SK-N-SH treated with all-trans-retinoic acid at 6 μM for 48 hours (cell line): Measurements from ENCODE around the gene TNS3.
A peak's percentile ranks its signal among the peaks of the same experiment; 100 is the strongest.

Experiments
- ATAC-seq: fragments of 200-7000 bp; cut with Tn5 transposase; 3 replicates; pipeline ENCODE4 v1.9.1; 2020; ENCODE audit warnings: mild to moderate bottlenecking, moderate library complexity
- ARNTL ChIP-seq: fragments of 450-650 bp; formaldehyde crosslinking; IDR thresholded peaks from 2 replicates; pipeline ENCODE4 v1.5.0; 2020; ENCODE audit warnings: low read depth, mild to moderate bottlenecking, moderate library complexity, borderline replicate concordance
- CSDC2 ChIP-seq: fragments of 250-450 bp; sonication (Bioruptor Pico); IDR thresholded peaks from 2 replicates; pipeline ENCODE4 v1.5.0; 2020; ENCODE audit warnings: mild to moderate bottlenecking, moderate library complexity
- ESRRG ChIP-seq: fragments of 250-450 bp; sonication (Bioruptor Pico); IDR thresholded peaks from 2 replicates; pipeline ENCODE4 v1.6.1; 2021; ENCODE audit warnings: mild to moderate bottlenecking
- GLIS3 ChIP-seq: fragments of 250-450 bp; sonication (Bioruptor Pico); IDR thresholded peaks from 2 replicates; pipeline ENCODE4 v1.5.0; 2020; ENCODE audit warnings: mild to moderate bottlenecking, moderate library complexity
- OSR1 ChIP-seq: fragments of 250-450 bp; sonication (Bioruptor Pico); IDR thresholded peaks from 2 replicates; pipeline ENCODE4 v1.8.0; 2022; ENCODE audit warnings: moderate library complexity, mild to moderate bottlenecking, inconsistent platforms
- PPARA ChIP-seq: fragments of 250-450 bp; sonication (Bioruptor Pico); IDR thresholded peaks from 2 replicates; pipeline ENCODE4 v1.5.0; 2020; ENCODE audit warnings: mild to moderate bottlenecking, borderline replicate concordance
- RARB ChIP-seq: fragments of 250-450 bp; sonication (Bioruptor Pico); IDR thresholded peaks from 2 replicates; pipeline ENCODE4 v1.8.0; 2021; ENCODE audit warnings: mild to moderate bottlenecking, moderate library complexity
- SNAI2 ChIP-seq: fragments of 250-450 bp; sonication (Bioruptor Pico); IDR thresholded peaks from 2 replicates; pipeline ENCODE4 v1.5.0; 2020; ENCODE audit warnings: mild to moderate bottlenecking, moderate library complexity
- TCF4 ChIP-seq: fragments of 250-450 bp; sonication (Bioruptor Pico); IDR thresholded peaks from 2 replicates; pipeline ENCODE4 v1.8.0; 2021; ENCODE audit warnings: mild to moderate bottlenecking, moderate library complexity, borderline replicate concordance
- TOX ChIP-seq: fragments of 250-450 bp; sonication (Bioruptor Pico); IDR thresholded peaks from 2 replicates; pipeline ENCODE4 v1.8.0; 2021; ENCODE audit warnings: mild to moderate bottlenecking, moderate library complexity, borderline replicate concordance
- ZC3H10 ChIP-seq: fragments of 250-450 bp; sonication (Bioruptor Pico); IDR thresholded peaks from 2 replicates; pipeline ENCODE4 v1.5.1; 2021; ENCODE audit warnings: mild to moderate bottlenecking, moderate library complexity
- ZFP30 ChIP-seq: fragments of 450-650 bp; formaldehyde crosslinking; IDR thresholded peaks from 2 replicates; pipeline ENCODE4 v1.5.0; 2022; ENCODE audit warnings: mild to moderate bottlenecking, moderate library complexity
- ZNF565 ChIP-seq: fragments of 450-650 bp; formaldehyde crosslinking; conservative IDR thresholded peaks from 2 replicates; pipeline ENCODE4 v1.5.0; 2020; ENCODE audit warnings: low read depth, mild to moderate bottlenecking, moderate library complexity
- ZNF70 ChIP-seq: fragments of 450-650 bp; formaldehyde crosslinking; IDR thresholded peaks from 2 replicates; pipeline ENCODE4 v1.5.0; 2020; ENCODE audit warnings: mild to moderate bottlenecking, moderate library complexity
- ZNF8 ChIP-seq: fragments of 450-650 bp; formaldehyde crosslinking; IDR thresholded peaks from 2 replicates; pipeline ENCODE4 v1.5.0; 2020; ENCODE audit warnings: mild to moderate bottlenecking, moderate library complexity
- TF ChIP-seq, protein P1 (sequence below): fragments of 250-450 bp; sonication (Bioruptor Pico); IDR thresholded peaks from 2 replicates; pipeline ENCODE4 v1.5.0; 2020; ENCODE audit warnings: mild to moderate bottlenecking, moderate library complexity
- TF ChIP-seq, protein P2 (sequence below): fragments of 250-450 bp; sonication (Bioruptor Pico); IDR thresholded peaks from 2 replicates; pipeline ENCODE4 v1.5.1; 2021; ENCODE audit warnings: mild to moderate bottlenecking, moderate library complexity
- TF ChIP-seq, protein P3 (sequence below): fragments of 250-450 bp; sonication (Bioruptor Pico); IDR thresholded peaks from 2 replicates; pipeline ENCODE4 v1.8.0; 2020; ENCODE audit warnings: mild to moderate bottlenecking, moderate library complexity, borderline replicate concordance
- TF ChIP-seq, protein P4 (sequence below): fragments of 250-450 bp; sonication (Bioruptor Pico); IDR thresholded peaks from 2 replicates; pipeline ENCODE4 v1.5.1; 2020; ENCODE audit warnings: low read depth, mild to moderate bottlenecking, moderate library complexity

Gene TNS3

DNA sequence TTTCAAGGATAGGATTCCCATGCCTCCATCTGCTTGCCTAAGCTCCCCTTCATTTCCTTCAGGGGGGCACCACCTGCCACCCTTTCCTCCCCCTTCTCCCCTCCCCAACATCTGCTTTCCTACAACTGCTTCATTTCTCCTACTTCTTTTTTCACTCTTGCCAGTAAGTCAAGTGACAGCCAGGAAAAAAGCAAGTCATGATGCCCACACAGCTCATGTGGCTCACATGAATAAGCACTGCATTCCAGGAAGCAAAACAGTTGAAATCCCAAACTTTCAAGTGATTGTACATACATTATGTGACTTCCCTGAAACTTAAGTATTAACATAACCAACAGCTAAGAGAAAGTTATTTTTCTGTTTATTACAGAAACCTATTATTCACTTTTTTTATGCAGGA, 78.6 kb downstream of the TNS3 start:
- TF ChIP-seq, protein P1, sequence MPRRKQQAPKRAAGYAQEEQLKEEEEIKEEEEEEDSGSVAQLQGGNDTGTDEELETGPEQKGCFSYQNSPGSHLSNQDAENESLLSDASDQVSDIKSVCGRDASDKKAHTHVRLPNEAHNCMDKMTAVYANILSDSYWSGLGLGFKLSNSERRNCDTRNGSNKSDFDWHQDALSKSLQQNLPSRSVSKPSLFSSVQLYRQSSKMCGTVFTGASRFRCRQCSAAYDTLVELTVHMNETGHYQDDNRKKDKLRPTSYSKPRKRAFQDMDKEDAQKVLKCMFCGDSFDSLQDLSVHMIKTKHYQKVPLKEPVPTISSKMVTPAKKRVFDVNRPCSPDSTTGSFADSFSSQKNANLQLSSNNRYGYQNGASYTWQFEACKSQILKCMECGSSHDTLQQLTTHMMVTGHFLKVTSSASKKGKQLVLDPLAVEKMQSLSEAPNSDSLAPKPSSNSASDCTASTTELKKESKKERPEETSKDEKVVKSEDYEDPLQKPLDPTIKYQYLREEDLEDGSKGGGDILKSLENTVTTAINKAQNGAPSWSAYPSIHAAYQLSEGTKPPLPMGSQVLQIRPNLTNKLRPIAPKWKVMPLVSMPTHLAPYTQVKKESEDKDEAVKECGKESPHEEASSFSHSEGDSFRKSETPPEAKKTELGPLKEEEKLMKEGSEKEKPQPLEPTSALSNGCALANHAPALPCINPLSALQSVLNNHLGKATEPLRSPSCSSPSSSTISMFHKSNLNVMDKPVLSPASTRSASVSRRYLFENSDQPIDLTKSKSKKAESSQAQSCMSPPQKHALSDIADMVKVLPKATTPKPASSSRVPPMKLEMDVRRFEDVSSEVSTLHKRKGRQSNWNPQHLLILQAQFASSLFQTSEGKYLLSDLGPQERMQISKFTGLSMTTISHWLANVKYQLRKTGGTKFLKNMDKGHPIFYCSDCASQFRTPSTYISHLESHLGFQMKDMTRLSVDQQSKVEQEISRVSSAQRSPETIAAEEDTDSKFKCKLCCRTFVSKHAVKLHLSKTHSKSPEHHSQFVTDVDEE (CRISPR knock-in tag) = no peak
- TF ChIP-seq ZNF70 (CRISPR knock-in tag) = no peak
- no peak for TF ChIP-seq ZC3H10 (CRISPR knock-in tag)
- no peak for TF ChIP-seq ARNTL
- TF ChIP-seq ZFP30 (CRISPR knock-in tag) = no peak
- TF ChIP-seq, protein P2, sequence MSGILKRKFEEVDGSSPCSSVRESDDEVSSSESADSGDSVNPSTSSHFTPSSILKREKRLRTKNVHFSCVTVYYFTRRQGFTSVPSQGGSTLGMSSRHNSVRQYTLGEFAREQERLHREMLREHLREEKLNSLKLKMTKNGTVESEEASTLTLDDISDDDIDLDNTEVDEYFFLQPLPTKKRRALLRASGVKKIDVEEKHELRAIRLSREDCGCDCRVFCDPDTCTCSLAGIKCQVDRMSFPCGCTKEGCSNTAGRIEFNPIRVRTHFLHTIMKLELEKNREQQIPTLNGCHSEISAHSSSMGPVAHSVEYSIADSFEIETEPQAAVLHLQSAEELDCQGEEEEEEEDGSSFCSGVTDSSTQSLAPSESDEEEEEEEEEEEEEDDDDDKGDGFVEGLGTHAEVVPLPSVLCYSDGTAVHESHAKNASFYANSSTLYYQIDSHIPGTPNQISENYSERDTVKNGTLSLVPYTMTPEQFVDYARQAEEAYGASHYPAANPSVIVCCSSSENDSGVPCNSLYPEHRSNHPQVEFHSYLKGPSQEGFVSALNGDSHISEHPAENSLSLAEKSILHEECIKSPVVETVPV (CRISPR knock-in tag) = no peak
- TF ChIP-seq, protein P3, sequence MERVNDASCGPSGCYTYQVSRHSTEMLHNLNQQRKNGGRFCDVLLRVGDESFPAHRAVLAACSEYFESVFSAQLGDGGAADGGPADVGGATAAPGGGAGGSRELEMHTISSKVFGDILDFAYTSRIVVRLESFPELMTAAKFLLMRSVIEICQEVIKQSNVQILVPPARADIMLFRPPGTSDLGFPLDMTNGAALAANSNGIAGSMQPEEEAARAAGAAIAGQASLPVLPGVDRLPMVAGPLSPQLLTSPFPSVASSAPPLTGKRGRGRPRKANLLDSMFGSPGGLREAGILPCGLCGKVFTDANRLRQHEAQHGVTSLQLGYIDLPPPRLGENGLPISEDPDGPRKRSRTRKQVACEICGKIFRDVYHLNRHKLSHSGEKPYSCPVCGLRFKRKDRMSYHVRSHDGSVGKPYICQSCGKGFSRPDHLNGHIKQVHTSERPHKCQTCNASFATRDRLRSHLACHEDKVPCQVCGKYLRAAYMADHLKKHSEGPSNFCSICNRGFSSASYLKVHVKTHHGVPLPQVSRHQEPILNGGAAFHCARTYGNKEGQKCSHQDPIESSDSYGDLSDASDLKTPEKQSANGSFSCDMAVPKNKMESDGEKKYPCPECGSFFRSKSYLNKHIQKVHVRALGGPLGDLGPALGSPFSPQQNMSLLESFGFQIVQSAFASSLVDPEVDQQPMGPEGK = no peak
- TF ChIP-seq, protein P4, sequence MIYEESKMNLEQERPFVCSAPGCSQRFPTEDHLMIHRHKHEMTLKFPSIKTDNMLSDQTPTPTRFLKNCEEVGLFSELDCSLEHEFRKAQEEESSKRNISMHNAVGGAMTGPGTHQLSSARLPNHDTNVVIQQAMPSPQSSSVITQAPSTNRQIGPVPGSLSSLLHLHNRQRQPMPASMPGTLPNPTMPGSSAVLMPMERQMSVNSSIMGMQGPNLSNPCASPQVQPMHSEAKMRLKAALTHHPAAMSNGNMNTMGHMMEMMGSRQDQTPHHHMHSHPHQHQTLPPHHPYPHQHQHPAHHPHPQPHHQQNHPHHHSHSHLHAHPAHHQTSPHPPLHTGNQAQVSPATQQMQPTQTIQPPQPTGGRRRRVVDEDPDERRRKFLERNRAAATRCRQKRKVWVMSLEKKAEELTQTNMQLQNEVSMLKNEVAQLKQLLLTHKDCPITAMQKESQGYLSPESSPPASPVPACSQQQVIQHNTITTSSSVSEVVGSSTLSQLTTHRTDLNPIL = no peak
- TF ChIP-seq GLIS3 (CRISPR knock-in tag) = no peak
- no peak for TF ChIP-seq RARB (CRISPR knock-in tag)
- TF ChIP-seq ESRRG (CRISPR knock-in tag) = no peak
- no peak for TF ChIP-seq TCF4 (CRISPR knock-in tag)
- no peak for TF ChIP-seq OSR1 (CRISPR knock-in tag)

DNA sequence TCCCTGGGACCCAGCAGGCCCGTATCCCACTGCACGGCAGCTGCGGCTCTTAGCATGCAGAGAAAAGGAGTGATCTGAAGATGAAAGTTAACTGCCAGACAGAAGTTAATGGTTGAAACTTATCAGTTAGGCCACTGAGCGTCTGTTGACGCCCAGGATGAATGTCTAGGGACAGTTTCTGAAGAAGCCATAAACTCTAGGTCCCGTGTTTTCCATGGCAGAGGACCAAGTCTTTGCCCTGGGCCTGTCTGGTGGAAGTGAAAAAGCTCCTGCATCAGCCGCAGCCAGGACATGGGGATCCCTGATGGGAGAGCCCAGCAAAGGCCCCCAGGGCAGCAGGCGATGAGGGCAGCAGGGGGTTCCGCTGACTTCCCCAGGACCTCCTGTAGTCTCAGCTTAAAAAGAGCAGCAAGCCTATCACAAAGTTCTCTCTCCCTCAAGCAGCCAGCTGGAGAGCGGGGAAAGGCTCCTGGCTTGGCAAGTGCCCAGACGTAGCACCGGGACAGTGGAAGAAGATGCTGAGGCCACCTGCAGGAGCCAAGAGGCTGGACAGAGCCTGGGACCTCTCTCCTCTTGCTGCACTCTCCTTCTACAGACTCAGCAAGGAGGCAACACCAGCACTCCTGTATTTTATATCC, 79.6 kb downstream of the TNS3 start:
- no peak for TF ChIP-seq ZNF565 (CRISPR knock-in tag)
- peak; percentile 26 for ATAC-seq

More for the DNA sequence above, 78.6 kb downstream of the TNS3 start:
- no peak for ATAC-seq

DNA sequence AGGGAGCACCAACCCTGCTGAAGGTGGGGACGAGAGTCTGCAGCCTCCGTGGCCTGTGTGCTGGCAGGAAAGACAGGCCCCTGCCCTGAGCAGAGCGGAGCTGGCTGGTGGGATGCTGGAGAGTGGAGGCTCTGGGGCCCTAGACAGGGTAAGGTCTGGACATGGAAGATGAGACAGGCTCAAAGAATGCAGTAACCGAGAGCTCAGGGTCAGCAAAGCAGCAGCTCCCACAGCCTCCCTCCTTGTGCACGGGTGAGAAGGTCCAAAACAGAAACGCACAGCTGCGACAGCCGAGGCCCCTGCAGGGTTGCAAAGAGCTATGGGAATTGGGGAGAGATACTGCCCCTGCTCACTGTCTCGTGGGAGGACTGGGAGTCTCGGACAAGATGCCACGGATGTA, 80.5 kb downstream of the TNS3 start:
- peak; percentile 93 for ATAC-seq
- TF ChIP-seq, protein P3 = no peak
- TF ChIP-seq, protein P4 = no peak
- TF ChIP-seq ZNF70 (CRISPR knock-in tag) = no peak
- TF ChIP-seq, protein P2 (CRISPR knock-in tag) = no peak
- TF ChIP-seq GLIS3 (CRISPR knock-in tag) = no peak
- no peak for TF ChIP-seq ZNF8 (CRISPR knock-in tag)
- no peak for TF ChIP-seq TCF4 (CRISPR knock-in tag)
- TF ChIP-seq TOX = no peak
- no peak for TF ChIP-seq ZFP30 (CRISPR knock-in tag)
- no peak for TF ChIP-seq ESRRG (CRISPR knock-in tag)
- TF ChIP-seq, protein P1 (CRISPR knock-in tag) = no peak
- no peak for TF ChIP-seq PPARA (CRISPR knock-in tag)
- TF ChIP-seq CSDC2 = no peak
- TF ChIP-seq ARNTL = no peak
- no peak for TF ChIP-seq SNAI2 (CRISPR knock-in tag)
